GM23338 (cell line): ENCODE results near the gene BAHCC1. TPM values are rescaled to one million over a fixed set of nuclear protein-coding genes. Genes with fewer than 3 reads are reported as not detected.
A peak's percentile ranks its signal among the peaks of the same experiment; 100 is the strongest.

Source experiments
- ATAC-seq: fragments of 200-7000 bp; cut with Tn5 transposase; 3 replicates; pipeline ENCODE4 v1.9.1; 2020
- DNase-seq: peaks from one replicate; pipeline ENCODE4 v3.0.0-alpha.2; 2015; ENCODE audit warnings: low spot score
- H2AFZ ChIP-seq: fragments of 200-600 bp; sonication (generic); 2 replicates; pipeline ENCODE4 v1.8.0; 2016; ENCODE audit warnings: antibody characterized with exemption, mild to moderate bottlenecking, moderate library complexity
- H3F3A ChIP-seq: fragments of 200-600 bp; sonication (generic); replicated peaks from 2 replicates; pipeline ENCODE4 v1.8.0; 2017; ENCODE audit warnings: antibody characterized with exemption, mixed run types, low read depth
- H3K27ac ChIP-seq: fragments of 200-600 bp; sonication (generic); 2 replicates; pipeline ENCODE4 v1.6.1; 2016; ENCODE audit warnings: low read depth
- H3K27me3 ChIP-seq: fragments of 200-600 bp; sonication (generic); 2 replicates; pipeline ENCODE4 v1.8.0; 2016; ENCODE audit warnings: mild to moderate bottlenecking, mixed run types, moderate library complexity; ENCODE audit not compliant: insufficient read depth
- H3K36me3 ChIP-seq: fragments of 200-600 bp; sonication (generic); 2 replicates; pipeline ENCODE4 v1.8.0; 2016; ENCODE audit warnings: mild to moderate bottlenecking; ENCODE audit not compliant: insufficient read depth
- H3K4me1 ChIP-seq: fragments of 200-600 bp; sonication (generic); 2 replicates; pipeline ENCODE4 v1.8.0; 2016; ENCODE audit warnings: mild to moderate bottlenecking, moderate library complexity; ENCODE audit not compliant: insufficient read depth
- H3K4me2 ChIP-seq: fragments of 200-600 bp; sonication (generic); 2 replicates; pipeline ENCODE4 v1.7.1; 2017; ENCODE audit warnings: mixed run types
- H3K4me3 ChIP-seq: fragments of 200-600 bp; sonication (generic); 2 replicates; pipeline ENCODE4 v1.6.1; 2016; ENCODE audit warnings: mixed run types
- H3K79me2 ChIP-seq: fragments of 200-600 bp; sonication (generic); replicated peaks from 2 replicates; pipeline ENCODE4 v1.8.0; 2017; ENCODE audit warnings: mild to moderate bottlenecking; ENCODE audit not compliant: insufficient read depth
- H3K9me2 ChIP-seq: fragments of 200-600 bp; sonication (generic); 2 replicates; pipeline ENCODE4 v1.8.0; 2017; ENCODE audit not compliant: insufficient read depth
- H4K20me1 ChIP-seq: fragments of 200-600 bp; sonication (generic); replicated peaks from 2 replicates; pipeline ENCODE4 v1.8.0; 2017; ENCODE audit warnings: mild to moderate bottlenecking; ENCODE audit not compliant: insufficient read depth
- H3K27ac Mint-ChIP-seq: 2 replicates; pipeline ENCODE4 v1.8.0; 2020; ENCODE audit warnings: inconsistent platforms, mild to moderate bottlenecking, moderate library complexity, mixed read lengths
- H3K27me3 Mint-ChIP-seq: 3 replicates; pipeline ENCODE4 v1.8.0; 2022; ENCODE audit warnings: low read depth, mild to moderate bottlenecking, moderate library complexity, mixed read lengths, inconsistent platforms; ENCODE audit not compliant: insufficient read depth, poor library complexity
- H3K36me3 Mint-ChIP-seq: 3 replicates; pipeline ENCODE4 v1.8.0; 2021; ENCODE audit warnings: low read depth, mild to moderate bottlenecking, inconsistent platforms, moderate library complexity, mixed read lengths
- H3K4me1 Mint-ChIP-seq: 3 replicates; pipeline ENCODE4 v1.8.0; 2020; ENCODE audit warnings: mild to moderate bottlenecking, inconsistent platforms, mixed read lengths
- H3K4me3 Mint-ChIP-seq: 3 replicates; pipeline ENCODE4 v1.8.0; 2021; ENCODE audit warnings: moderate library complexity, mild to moderate bottlenecking, inconsistent platforms, mixed read lengths
- H3K9me3 Mint-ChIP-seq: 3 replicates; pipeline ENCODE4 v1.8.0; 2020; ENCODE audit warnings: moderate library complexity, mild to moderate bottlenecking, inconsistent platforms, mixed read lengths
- CREB1 ChIP-seq: fragments of 250-450 bp; sonication (Bioruptor Pico); IDR thresholded peaks from 2 replicates; pipeline ENCODE4 v1.5.0; 2020; ENCODE audit warnings: low read depth, mild to moderate bottlenecking, moderate library complexity
- EZH2 ChIP-seq: fragments of 200-600 bp; sonication (generic); IDR thresholded peaks from one replicate; pipeline ENCODE4 v1.8.0; 2017; ENCODE audit warnings: antibody characterized with exemption, mild to moderate bottlenecking, low read depth; ENCODE audit not compliant: unreplicated experiment
- EZH2phosphoT487 ChIP-seq: fragments of 200-600 bp; sonication (generic); IDR thresholded peaks from one replicate; pipeline ENCODE4 v1.8.1; 2018; ENCODE audit warnings: antibody characterized with exemption; ENCODE audit not compliant: unreplicated experiment
- JUNB ChIP-seq: IDR thresholded peaks from one replicate; pipeline ENCODE4 v1.6.1; 2016; ENCODE audit warnings: antibody characterized with exemption; ENCODE audit not compliant: unreplicated experiment
- NANOG ChIP-seq: IDR thresholded peaks from 2 replicates; pipeline ENCODE4 v1.6.1; 2016; ENCODE audit warnings: antibody characterized with exemption, borderline replicate concordance
- POLR2AphosphoS5 ChIP-seq: IDR thresholded peaks from 2 replicates; pipeline ENCODE4 v1.6.1; 2016; ENCODE audit warnings: antibody characterized with exemption, low read depth
- STAT1 ChIP-seq: IDR thresholded peaks from one replicate; pipeline ENCODE4 v1.6.1; 2016; ENCODE audit warnings: antibody characterized with exemption; ENCODE audit not compliant: unreplicated experiment
- ZNF114 ChIP-seq: fragments of 250-450 bp; sonication (Bioruptor Pico); IDR thresholded peaks from 2 replicates; pipeline ENCODE4 v1.5.0; 2020; ENCODE audit warnings: mild to moderate bottlenecking, moderate library complexity
- ZNF331 ChIP-seq: fragments of 250-450 bp; sonication (Bioruptor Pico); IDR thresholded peaks from 2 replicates; pipeline ENCODE4 v1.5.0; 2020; ENCODE audit warnings: low read depth, mild to moderate bottlenecking, moderate library complexity
- ZNF462 ChIP-seq: fragments of 250-450 bp; sonication (Bioruptor Pico); IDR thresholded peaks from 2 replicates; pipeline ENCODE4 v1.5.0; 2020; ENCODE audit warnings: mild to moderate bottlenecking, moderate library complexity
- polyA plus RNA-seq: library from polyadenylated mRNA; unstranded; fragments of >200 nt; fragmentation: Nextera tagmentation; extraction: Ambion mirVana; gene quantifications from 2 replicates; pipeline ENCODE4 v1.2.1, GENCODE V29; 2016
- total RNA-seq: library from RNA; depleted of rRNA; stranded (reverse); fragments of >200 nt; shearing (Covaris generic); gene quantifications from 2 replicates; pipeline ENCODE4 v1.2.3, GENCODE V29; 2014
- TF ChIP-seq, protein P1 (sequence below): IDR thresholded peaks from one replicate; pipeline ENCODE4 v1.6.1; 2018; ENCODE audit warnings: antibody characterized with exemption; ENCODE audit not compliant: unreplicated experiment
- TF ChIP-seq, protein P2 (sequence below): IDR thresholded peaks from 2 replicates; pipeline ENCODE4 v1.6.1; 2016; ENCODE audit warnings: antibody characterized with exemption
- TF ChIP-seq, protein P3 (sequence below), 2 experiments: fragments of 200-600 bp in 1 of 2; sonication (generic) in 1 of 2; conservative IDR thresholded peaks; 2 replicates each; pipeline versions ENCODE4 v1.5.1 to v1.6.1; 2016 to 2017; ENCODE audit warnings: antibody characterized with exemption in 2 of 2, low read depth in 2 of 2, mild to moderate bottlenecking in 2 of 2, moderate library complexity in 1 of 2

The BAHCC1 gene
- total and polyA plus RNA-seq, 2 experiments from 2014 or later, result 0.24 to 1.1 TPM

- TF ChIP-seq NANOG, result no peak
- TF ChIP-seq, protein P1, sequence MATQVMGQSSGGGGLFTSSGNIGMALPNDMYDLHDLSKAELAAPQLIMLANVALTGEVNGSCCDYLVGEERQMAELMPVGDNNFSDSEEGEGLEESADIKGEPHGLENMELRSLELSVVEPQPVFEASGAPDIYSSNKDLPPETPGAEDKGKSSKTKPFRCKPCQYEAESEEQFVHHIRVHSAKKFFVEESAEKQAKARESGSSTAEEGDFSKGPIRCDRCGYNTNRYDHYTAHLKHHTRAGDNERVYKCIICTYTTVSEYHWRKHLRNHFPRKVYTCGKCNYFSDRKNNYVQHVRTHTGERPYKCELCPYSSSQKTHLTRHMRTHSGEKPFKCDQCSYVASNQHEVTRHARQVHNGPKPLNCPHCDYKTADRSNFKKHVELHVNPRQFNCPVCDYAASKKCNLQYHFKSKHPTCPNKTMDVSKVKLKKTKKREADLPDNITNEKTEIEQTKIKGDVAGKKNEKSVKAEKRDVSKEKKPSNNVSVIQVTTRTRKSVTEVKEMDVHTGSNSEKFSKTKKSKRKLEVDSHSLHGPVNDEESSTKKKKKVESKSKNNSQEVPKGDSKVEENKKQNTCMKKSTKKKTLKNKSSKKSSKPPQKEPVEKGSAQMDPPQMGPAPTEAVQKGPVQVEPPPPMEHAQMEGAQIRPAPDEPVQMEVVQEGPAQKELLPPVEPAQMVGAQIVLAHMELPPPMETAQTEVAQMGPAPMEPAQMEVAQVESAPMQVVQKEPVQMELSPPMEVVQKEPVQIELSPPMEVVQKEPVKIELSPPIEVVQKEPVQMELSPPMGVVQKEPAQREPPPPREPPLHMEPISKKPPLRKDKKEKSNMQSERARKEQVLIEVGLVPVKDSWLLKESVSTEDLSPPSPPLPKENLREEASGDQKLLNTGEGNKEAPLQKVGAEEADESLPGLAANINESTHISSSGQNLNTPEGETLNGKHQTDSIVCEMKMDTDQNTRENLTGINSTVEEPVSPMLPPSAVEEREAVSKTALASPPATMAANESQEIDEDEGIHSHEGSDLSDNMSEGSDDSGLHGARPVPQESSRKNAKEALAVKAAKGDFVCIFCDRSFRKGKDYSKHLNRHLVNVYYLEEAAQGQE, result no peak
- TF ChIP-seq EZH2, result no peak
- TF ChIP-seq, protein P2, sequence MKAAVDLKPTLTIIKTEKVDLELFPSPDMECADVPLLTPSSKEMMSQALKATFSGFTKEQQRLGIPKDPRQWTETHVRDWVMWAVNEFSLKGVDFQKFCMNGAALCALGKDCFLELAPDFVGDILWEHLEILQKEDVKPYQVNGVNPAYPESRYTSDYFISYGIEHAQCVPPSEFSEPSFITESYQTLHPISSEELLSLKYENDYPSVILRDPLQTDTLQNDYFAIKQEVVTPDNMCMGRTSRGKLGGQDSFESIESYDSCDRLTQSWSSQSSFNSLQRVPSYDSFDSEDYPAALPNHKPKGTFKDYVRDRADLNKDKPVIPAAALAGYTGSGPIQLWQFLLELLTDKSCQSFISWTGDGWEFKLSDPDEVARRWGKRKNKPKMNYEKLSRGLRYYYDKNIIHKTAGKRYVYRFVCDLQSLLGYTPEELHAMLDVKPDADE, result no peak
- TF ChIP-seq, protein P3, sequence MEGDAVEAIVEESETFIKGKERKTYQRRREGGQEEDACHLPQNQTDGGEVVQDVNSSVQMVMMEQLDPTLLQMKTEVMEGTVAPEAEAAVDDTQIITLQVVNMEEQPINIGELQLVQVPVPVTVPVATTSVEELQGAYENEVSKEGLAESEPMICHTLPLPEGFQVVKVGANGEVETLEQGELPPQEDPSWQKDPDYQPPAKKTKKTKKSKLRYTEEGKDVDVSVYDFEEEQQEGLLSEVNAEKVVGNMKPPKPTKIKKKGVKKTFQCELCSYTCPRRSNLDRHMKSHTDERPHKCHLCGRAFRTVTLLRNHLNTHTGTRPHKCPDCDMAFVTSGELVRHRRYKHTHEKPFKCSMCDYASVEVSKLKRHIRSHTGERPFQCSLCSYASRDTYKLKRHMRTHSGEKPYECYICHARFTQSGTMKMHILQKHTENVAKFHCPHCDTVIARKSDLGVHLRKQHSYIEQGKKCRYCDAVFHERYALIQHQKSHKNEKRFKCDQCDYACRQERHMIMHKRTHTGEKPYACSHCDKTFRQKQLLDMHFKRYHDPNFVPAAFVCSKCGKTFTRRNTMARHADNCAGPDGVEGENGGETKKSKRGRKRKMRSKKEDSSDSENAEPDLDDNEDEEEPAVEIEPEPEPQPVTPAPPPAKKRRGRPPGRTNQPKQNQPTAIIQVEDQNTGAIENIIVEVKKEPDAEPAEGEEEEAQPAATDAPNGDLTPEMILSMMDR (conservative IDR thresholded peaks at IDR 0.05; ENCODE audit: low read depth in 2 of 2), result no peak; a peak in 1 of 4 replicates
- no peak for TF ChIP-seq CREB1 (CRISPR knock-in tag)
- no peak for TF ChIP-seq ZNF462 (CRISPR knock-in tag)
- no peak for TF ChIP-seq JUNB
- TF ChIP-seq EZH2phosphoT487, result no peak
- no peak for TF ChIP-seq ZNF114 (CRISPR knock-in tag)
- no peak for TF ChIP-seq STAT1
- TF ChIP-seq POLR2AphosphoS5, result no peak; the same call in 1 of the 2 replicates
- TF ChIP-seq ZNF331 (CRISPR knock-in tag), result no peak
- ATAC-seq, result peak; percentile 12
- Histone ChIP-seq H3K9me2 (no peaks in the 10 kb centered on the region), H3K4me3 (peak overlapping the region; percentile 84), H3F3A (peaks cover 53% of the 10 kb centered on the region), H3K4me2 (peak overlapping the region; percentile 78), H3K27me3 (peaks cover 5% of the 10 kb centered on the region; the same call in 1 of the 2 replicates), H4K20me1 (peaks cover 40% of the 10 kb centered on the region), H3K36me3 (peaks cover 36% of the 10 kb centered on the region), H3K4me1 (peaks cover 23% of the 10 kb centered on the region), H3K79me2 (peaks cover 53% of the 10 kb centered on the region), H3K27ac (peak overlapping the region; percentile 94), H2AFZ (no peak overlapping the region)
- H3K36me3 Mint-ChIP-seq, result peaks cover 40% of the 10 kb centered on the region
- H3K9me3 Mint-ChIP-seq, result peaks cover 32% of the 10 kb centered on the region
- peak overlapping the region; percentile 75 for H3K4me3 Mint-ChIP-seq
- peak overlapping the region; percentile 78 for H3K27ac Mint-ChIP-seq
- peak; percentile 91 for DNase-seq
- peaks cover 33% of the 10 kb centered on the region for H3K4me1 Mint-ChIP-seq
- H3K27me3 Mint-ChIP-seq, result peaks cover 66% of the 10 kb centered on the region
These were observed 118.1 kb downstream of the BAHCC1 start for GRCh38 chr17:81513372-81513752.
